ENCODE measurements around the gene CAPZA1. TPM values are rescaled to one million over a fixed set of nuclear protein-coding genes. Genes with fewer than 3 reads are reported as not detected.

CAPZA1 gene
- total RNA-seq, 1 experiment from 2014 or later: 108 TPM

GRCh38 chr1:112707221-112708001, 87.8 kb downstream of the CAPZA1 start:
- H3K36me3 Mint-ChIP-seq (ENCODE audit: insufficient read depth in 1 of 3, low read depth in 3 of 3): peaks cover 10 to 31% (median 28%) of the 10 kb centered on the region in 3 experiments; a peak in 6 of 7 replicates

More at GRCh38 chr1:112707221-112708001, 87.8 kb downstream of the CAPZA1 start:
- no peaks in the 10 kb centered on the region; a peak in 1 of 5 replicates for H3K9me3 Mint-ChIP-seq
- peaks cover 4% of the 10 kb centered on the region; the same call in 1 of the 2 replicates for H3K27me3 ChIP-seq (ENCODE audit: insufficient read depth, low read length)
- H3K4me3 Mint-ChIP-seq: peak overlapping the region; percentile 72 to 79
- no peak overlapping the region for H3K9ac ChIP-seq (ENCODE audit: extremely low read depth, insufficient read length, low read length)
- no peak overlapping the region for H2BK20ac ChIP-seq (ENCODE audit: low read depth, low read length, poor library complexity, severe bottlenecking)
- no peaks in the 10 kb centered on the region for H3K9me3 ChIP-seq (ENCODE audit: control insufficient read depth, low read depth, low read length)
- H4K8ac ChIP-seq (replicated peaks; ENCODE audit: insufficient read length, low read depth, low read length): no peak overlapping the region
- H2BK120ac ChIP-seq (ENCODE audit: low read depth, low read length, poor library complexity, severe bottlenecking): no peak overlapping the region
- H3K18ac ChIP-seq (ENCODE audit: insufficient read length, low read depth, low read length): no peak overlapping the region
- no peak overlapping the region for H3K27ac ChIP-seq (ENCODE audit: insufficient read length, low read depth, low read length)
- no peak overlapping the region for H4K91ac ChIP-seq (ENCODE audit: insufficient read length, low read depth, low read length)
- no peak overlapping the region for H3T11ph ChIP-seq (ENCODE audit: low read length)
- no peak overlapping the region for H3K4ac ChIP-seq (ENCODE audit: low read depth, low read length)
- no peak overlapping the region for H4K5ac ChIP-seq (ENCODE audit: insufficient read length, low read depth, low read length)
- peaks cover 13% of the 10 kb centered on the region for H3K23me2 ChIP-seq (ENCODE audit: insufficient read length, low read depth, low read length, poor library complexity, severe bottlenecking)
- H2BK12ac ChIP-seq (ENCODE audit: insufficient read length, low read depth, low read length): no peak overlapping the region
- no peak overlapping the region for H3K14ac ChIP-seq (ENCODE audit: insufficient read depth, low read length)
- peaks cover 58 to 66% of the 10 kb centered on the region in 2 experiments for H3K4me1 Mint-ChIP-seq
- no peak overlapping the region for H2AK5ac ChIP-seq (ENCODE audit: insufficient read length, low read length)
- peak overlapping the region; percentile 66 for H3K4me2 ChIP-seq (ENCODE audit: insufficient read depth, insufficient read length, low read length)
- TF ChIP-seq CTCF (conservative IDR thresholded peaks at IDR 0.05): peak; percentile 95
- no peak overlapping the region for H3K23ac ChIP-seq (ENCODE audit: insufficient read length, low read depth, low read length)
- peaks cover 13% of the 10 kb centered on the region for H3K4me1 ChIP-seq (ENCODE audit: insufficient read depth, low read length)
- peaks cover 56% of the 10 kb centered on the region for H3K27me3 Mint-ChIP-seq (ENCODE audit: low read depth)
- H4K20me1 ChIP-seq (ENCODE audit: control insufficient read depth, insufficient read depth, insufficient read length): no peaks in the 10 kb centered on the region
- peak overlapping the region in 2 of 3 experiments; percentile 30 to 81; a peak in 3 of 7 replicates for H3K27ac Mint-ChIP-seq
- DNase-seq: peak; percentile 94
- H3K79me2 ChIP-seq (ENCODE audit: insufficient read depth, low read length): no peaks in the 10 kb centered on the region
- H2BK5ac ChIP-seq (ENCODE audit: insufficient read length, low read length): no peak overlapping the region
- no CpG with 5 or more reads among the region's 42 CpGs for WGBS (ENCODE audit: extremely low coverage, insufficient read length, low lambda C conversion rate)
- H2AFZ ChIP-seq (ENCODE audit: low read length): no peak overlapping the region
- no peak overlapping the region for H2BK15ac ChIP-seq (ENCODE audit: low read depth, low read length)
- H3K56ac ChIP-seq (ENCODE audit: insufficient read length, low read depth, low read length): no peak overlapping the region
- no peaks in the 10 kb centered on the region for H3K79me1 ChIP-seq (ENCODE audit: insufficient read depth, low read depth, low read length, poor library complexity, severe bottlenecking)

All from H9 (cell line).